ENCODE measurements around the gene CD274. TPM values are rescaled to one million over a fixed set of nuclear protein-coding genes. Genes with fewer than 3 reads are reported as not detected.

CD274 gene
- total and polyA plus RNA-seq, 2 experiments from 2014 or later = 0.07 TPM; not detected in 1

DNA sequence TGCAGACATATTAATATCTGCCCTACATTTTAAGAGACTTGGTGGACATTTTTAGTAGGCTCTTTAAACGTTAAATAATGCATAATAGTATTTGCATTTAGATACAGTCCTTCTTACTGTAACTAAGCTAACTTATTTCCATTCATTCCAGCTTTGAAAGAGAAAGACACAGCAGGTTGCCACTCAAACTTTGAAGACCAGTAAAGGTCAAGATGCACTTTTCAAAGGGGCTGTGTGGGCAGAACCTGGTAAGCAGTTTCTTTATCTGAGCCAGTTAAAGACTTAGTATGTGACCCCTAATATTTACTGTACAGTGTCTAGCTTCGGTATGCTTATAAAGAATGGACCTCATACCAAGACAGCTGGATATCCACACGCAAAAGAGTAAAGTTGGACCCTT lies 33.4 kb upstream of the CD274 start:
- H3K4me1 ChIP-seq (ENCODE audit: insufficient read depth) = no peaks in the 10 kb centered on the region
- no peak overlapping the region for H3K4me3 ChIP-seq
- 73% methylated on average over 3 of the region's 3 CpGs for WGBS (ENCODE audit: low lambda C conversion rate, missing lambda C conversion rate)
- no peaks in the 10 kb centered on the region for H3K36me3 ChIP-seq (replicated peaks; ENCODE audit: insufficient read depth, low read depth)
- TF ChIP-seq, protein P1, sequence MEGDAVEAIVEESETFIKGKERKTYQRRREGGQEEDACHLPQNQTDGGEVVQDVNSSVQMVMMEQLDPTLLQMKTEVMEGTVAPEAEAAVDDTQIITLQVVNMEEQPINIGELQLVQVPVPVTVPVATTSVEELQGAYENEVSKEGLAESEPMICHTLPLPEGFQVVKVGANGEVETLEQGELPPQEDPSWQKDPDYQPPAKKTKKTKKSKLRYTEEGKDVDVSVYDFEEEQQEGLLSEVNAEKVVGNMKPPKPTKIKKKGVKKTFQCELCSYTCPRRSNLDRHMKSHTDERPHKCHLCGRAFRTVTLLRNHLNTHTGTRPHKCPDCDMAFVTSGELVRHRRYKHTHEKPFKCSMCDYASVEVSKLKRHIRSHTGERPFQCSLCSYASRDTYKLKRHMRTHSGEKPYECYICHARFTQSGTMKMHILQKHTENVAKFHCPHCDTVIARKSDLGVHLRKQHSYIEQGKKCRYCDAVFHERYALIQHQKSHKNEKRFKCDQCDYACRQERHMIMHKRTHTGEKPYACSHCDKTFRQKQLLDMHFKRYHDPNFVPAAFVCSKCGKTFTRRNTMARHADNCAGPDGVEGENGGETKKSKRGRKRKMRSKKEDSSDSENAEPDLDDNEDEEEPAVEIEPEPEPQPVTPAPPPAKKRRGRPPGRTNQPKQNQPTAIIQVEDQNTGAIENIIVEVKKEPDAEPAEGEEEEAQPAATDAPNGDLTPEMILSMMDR (IDR thresholded peaks at IDR 0.05; ENCODE audit: poor library complexity) = no peak
- TF ChIP-seq EZH2 (IDR thresholded peaks at IDR 0.05; ENCODE audit: borderline replicate concordance) = no peak
- no peak for TF ChIP-seq EZH2phosphoT487 (IDR thresholded peaks at IDR 0.05; ENCODE audit: low read depth, severe bottlenecking, unreplicated experiment)
- no peak overlapping the region for H3K27ac ChIP-seq
- H3K79me2 ChIP-seq = no peaks in the 10 kb centered on the region
- no peak for DNase-seq (ENCODE audit: low spot score)
- H4K20me1 ChIP-seq (ENCODE audit: insufficient read depth, poor library complexity, severe bottlenecking) = no peaks in the 10 kb centered on the region
- no peak overlapping the region for H2AFZ ChIP-seq
- H3K9me3 ChIP-seq (ENCODE audit: low read depth) = no peaks in the 10 kb centered on the region
- no peaks in the 10 kb centered on the region for H3K27me3 ChIP-seq
- H3K9me2 ChIP-seq (replicated peaks; ENCODE audit: insufficient read depth) = no peaks in the 10 kb centered on the region
- H3K4me2 ChIP-seq = no peak overlapping the region

- no peaks in the 10 kb centered on the region for H3K27me3 ChIP-seq
- DNase-seq (ENCODE audit: low spot score) = no peak
- H3K4me3 ChIP-seq = no peak overlapping the region
- no peaks in the 10 kb centered on the region for H3K79me2 ChIP-seq
- H3K9me2 ChIP-seq (replicated peaks; ENCODE audit: insufficient read depth) = no peaks in the 10 kb centered on the region
- no peak overlapping the region for H3K27ac ChIP-seq
- H3K9me3 ChIP-seq (ENCODE audit: low read depth) = no peaks in the 10 kb centered on the region
- no peak for TF ChIP-seq EZH2 (IDR thresholded peaks at IDR 0.05; ENCODE audit: borderline replicate concordance)
- TF ChIP-seq, protein P1 (IDR thresholded peaks at IDR 0.05; ENCODE audit: poor library complexity) = no peak
- no peak for TF ChIP-seq EZH2phosphoT487 (IDR thresholded peaks at IDR 0.05; ENCODE audit: low read depth, severe bottlenecking, unreplicated experiment)
- no peaks in the 10 kb centered on the region for H3K4me1 ChIP-seq (ENCODE audit: insufficient read depth)
- H3K36me3 ChIP-seq (replicated peaks; ENCODE audit: insufficient read depth, low read depth) = no peaks in the 10 kb centered on the region
- no peak overlapping the region for H3K4me2 ChIP-seq
- H2AFZ ChIP-seq = no peak overlapping the region
- WGBS (ENCODE audit: low lambda C conversion rate, missing lambda C conversion rate) = 98% methylated on average over 20 of the region's 20 CpGs
- H4K20me1 ChIP-seq (ENCODE audit: insufficient read depth, poor library complexity, severe bottlenecking) = no peaks in the 10 kb centered on the region
Measured at GRCh38 chr9:5418481-5418880, 31.9 kb upstream of the CD274 start.

GRCh38 chr9:5419987-5420386 lies 30.4 kb upstream of the CD274 start:
- TF ChIP-seq EZH2phosphoT487 (IDR thresholded peaks at IDR 0.05; ENCODE audit: low read depth, severe bottlenecking, unreplicated experiment) (no peak), EZH2 (IDR thresholded peaks at IDR 0.05; ENCODE audit: borderline replicate concordance) (no peak)
- TF ChIP-seq, protein P1 (IDR thresholded peaks at IDR 0.05; ENCODE audit: poor library complexity) = no peak
- H3K9me3 ChIP-seq (ENCODE audit: low read depth) = no peaks in the 10 kb centered on the region
- H3K4me3 ChIP-seq = no peak overlapping the region
- no peak overlapping the region for H2AFZ ChIP-seq
- H3K9me2 ChIP-seq (replicated peaks; ENCODE audit: insufficient read depth) = no peaks in the 10 kb centered on the region
- H3K27me3 ChIP-seq = no peaks in the 10 kb centered on the region
- no peak for DNase-seq (ENCODE audit: low spot score)
- no peak overlapping the region for H3K27ac ChIP-seq
- H3K36me3 ChIP-seq (replicated peaks; ENCODE audit: insufficient read depth, low read depth) = no peaks in the 10 kb centered on the region
- H3K79me2 ChIP-seq = no peaks in the 10 kb centered on the region
- H3K4me1 ChIP-seq (ENCODE audit: insufficient read depth) = no peaks in the 10 kb centered on the region
- no peaks in the 10 kb centered on the region for H4K20me1 ChIP-seq (ENCODE audit: insufficient read depth, poor library complexity, severe bottlenecking)
- H3K4me2 ChIP-seq = no peak overlapping the region

DNA sequence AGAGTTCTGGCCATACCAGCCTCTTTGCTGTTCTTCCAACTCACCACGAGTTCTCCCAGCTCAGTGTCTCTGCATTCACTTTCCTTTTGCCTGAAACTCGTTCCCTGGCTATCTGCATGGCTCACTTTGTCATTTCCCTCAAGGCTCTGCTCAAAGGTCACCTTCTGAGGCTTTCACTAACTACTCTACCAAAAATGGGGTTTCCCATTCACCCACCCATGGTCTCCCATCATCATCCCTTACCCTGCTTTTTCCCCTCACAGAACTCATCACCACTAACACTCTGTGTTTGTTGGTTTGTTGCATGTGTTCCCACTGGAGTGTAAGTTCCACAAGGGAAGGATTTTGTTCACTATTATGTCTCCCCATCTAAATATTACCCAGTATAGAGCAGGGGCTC lies 29.2 kb upstream of the CD274 start:
- Histone ChIP-seq H3K9me2 (replicated peaks; ENCODE audit: insufficient read depth) (no peaks in the 10 kb centered on the region), H3K79me2 (no peaks in the 10 kb centered on the region), H3K9me3 (ENCODE audit: low read depth) (no peaks in the 10 kb centered on the region), H3K36me3 (replicated peaks; ENCODE audit: insufficient read depth, low read depth) (no peaks in the 10 kb centered on the region), H2AFZ (no peak overlapping the region), H3K27ac (no peak overlapping the region), H3K4me3 (no peak overlapping the region), H3K4me1 (ENCODE audit: insufficient read depth) (no peaks in the 10 kb centered on the region), H4K20me1 (ENCODE audit: insufficient read depth, poor library complexity, severe bottlenecking) (no peaks in the 10 kb centered on the region), H3K27me3 (no peaks in the 10 kb centered on the region), H3K4me2 (no peak overlapping the region)
- TF ChIP-seq, protein P1 (IDR thresholded peaks at IDR 0.05; ENCODE audit: poor library complexity) = no peak
- TF ChIP-seq EZH2phosphoT487 (IDR thresholded peaks at IDR 0.05; ENCODE audit: low read depth, severe bottlenecking, unreplicated experiment) (no peak), EZH2 (IDR thresholded peaks at IDR 0.05; ENCODE audit: borderline replicate concordance) (no peak)
- WGBS (ENCODE audit: low lambda C conversion rate, missing lambda C conversion rate) = 82% methylated on average over 2 of the region's 2 CpGs
- DNase-seq (ENCODE audit: low spot score) = no peak
